HEK293 (cell line): ENCODE measurements around the gene NDST3.
A peak's percentile ranks its signal among the peaks of the same experiment; 100 is the strongest.

ENCODE experiments used
- CTCF ChIA-PET: fragments of 350-600 bp; formaldehyde crosslinking; extraction: SDS; loops from one replicate; lab custom pipeline; 2021; ENCODE audit warnings: antibody characterized with exemption; lab: Yijun Ruan, JAX
- POLR2A ChIA-PET: fragments of 300-600 bp; formaldehyde crosslinking; extraction: SDS; loops from one replicate; lab custom pipeline; 2020; ENCODE audit warnings: antibody characterized with exemption, inconsistent platforms; lab: Yijun Ruan, JAX
- H3K27ac ChIP-seq: fragments of 200-500 bp; sonication (Bioruptor generic); 2 replicates; pipeline ENCODE4 v1.5.1; 2014; ENCODE audit warnings: low read depth, low read length, control low read depth, inconsistent platforms; ENCODE audit errors: extremely low read depth
- H3K36me3 ChIP-seq, 2 experiments: fragments of 200-500 bp in 1 of 2; sonication (Bioruptor generic) in 1 of 2; 1 replicate in 1 of 2; 2 replicates in 1 of 2; pipeline ENCODE4 v1.5.1; 2014 to 2017; ENCODE audit warnings: inconsistent platforms in 2 of 2, low read length in 2 of 2; ENCODE audit not compliant: control insufficient read depth in 2 of 2, insufficient read depth in 1 of 2
- H3K4me1 ChIP-seq: fragments of 200-500 bp; sonication (Bioruptor generic); 2 replicates; pipeline ENCODE4 v1.5.1; 2014; ENCODE audit warnings: mild to moderate bottlenecking, low read length, inconsistent platforms; ENCODE audit not compliant: control insufficient read depth, insufficient read depth
- H3K4me3 ChIP-seq: 2 replicates; pipeline ENCODE4 v1.5.1; 2011; ENCODE audit warnings: low read depth, mild to moderate bottlenecking, control low read depth, low read length, moderate library complexity
- H3K9me3 ChIP-seq: fragments of 200-500 bp; sonication (Bioruptor generic); 2 replicates; pipeline ENCODE4 v1.5.1; 2014; ENCODE audit warnings: low read depth, low read length, inconsistent platforms; ENCODE audit not compliant: control insufficient read depth, insufficient read depth
- EGR2 ChIP-seq: fragments of 450-650 bp; formaldehyde crosslinking; IDR thresholded peaks from 2 replicates; pipeline ENCODE4 v1.5.1; 2016; ENCODE audit warnings: low read depth, missing biosample characterization, missing genetic modification characterization
- GFI1B ChIP-seq: fragments of 450-650 bp; formaldehyde crosslinking; IDR thresholded peaks from 2 replicates; pipeline ENCODE4 v1.5.1; 2016; ENCODE audit warnings: missing biosample characterization, missing genetic modification characterization
- KLF10 ChIP-seq: fragments of 450-650 bp; IDR thresholded peaks from 2 replicates; pipeline ENCODE4 v1.5.1; 2018; ENCODE audit warnings: missing biosample characterization, mild to moderate bottlenecking, missing genetic modification characterization
- KLF7 ChIP-seq: fragments of 450-650 bp; formaldehyde crosslinking; IDR thresholded peaks from 2 replicates; pipeline ENCODE4 v1.5.1; 2016; ENCODE audit warnings: missing biosample characterization, missing genetic modification characterization, borderline replicate concordance
- KLF9 ChIP-seq: fragments of 450-650 bp; formaldehyde crosslinking; IDR thresholded peaks from 2 replicates; pipeline ENCODE4 v1.5.1; 2016; ENCODE audit warnings: missing biosample characterization, missing genetic modification characterization, low read depth
- MYNN ChIP-seq: fragments of 450-650 bp; formaldehyde crosslinking; IDR thresholded peaks from 2 replicates; pipeline ENCODE4 v1.5.1; 2016; ENCODE audit warnings: missing biosample characterization, missing genetic modification characterization, borderline replicate concordance
- SETDB1 ChIP-seq: IDR thresholded peaks from one replicate; pipeline ENCODE4 v1.6.1; 2017; ENCODE audit warnings: mild to moderate bottlenecking, low read length, moderate library complexity, mixed read lengths; ENCODE audit not compliant: insufficient read length
- ZBTB20 ChIP-seq: fragments of 450-650 bp; formaldehyde crosslinking; IDR thresholded peaks from 2 replicates; pipeline ENCODE4 v1.5.1; 2016; ENCODE audit warnings: missing biosample characterization, missing genetic modification characterization
- ZFHX2 ChIP-seq: fragments of 450-650 bp; formaldehyde crosslinking; conservative IDR thresholded peaks from 2 replicates; pipeline ENCODE4 v1.5.1; 2016; ENCODE audit warnings: missing biosample characterization, missing genetic modification characterization
- ZFP41 ChIP-seq: fragments of 450-650 bp; formaldehyde crosslinking; IDR thresholded peaks from 2 replicates; pipeline ENCODE4 v1.5.1; 2016; ENCODE audit warnings: missing biosample characterization, missing genetic modification characterization, borderline replicate concordance
- ZFP69B ChIP-seq: fragments of 450-650 bp; formaldehyde crosslinking; IDR thresholded peaks from 2 replicates; pipeline ENCODE4 v1.5.1; 2016; ENCODE audit warnings: missing biosample characterization, missing genetic modification characterization
- ZNF10 ChIP-seq: fragments of 450-650 bp; formaldehyde crosslinking; IDR thresholded peaks from 2 replicates; pipeline ENCODE4 v1.5.1; 2017; ENCODE audit warnings: missing biosample characterization, missing genetic modification characterization
- ZNF184 ChIP-seq: fragments of 450-650 bp; IDR thresholded peaks from 2 replicates; pipeline ENCODE4 v1.5.1; 2018; ENCODE audit warnings: missing biosample characterization, mild to moderate bottlenecking, missing genetic modification characterization
- ZNF311 ChIP-seq: fragments of 450-650 bp; formaldehyde crosslinking; IDR thresholded peaks from 2 replicates; pipeline ENCODE4 v1.5.1; 2017; ENCODE audit warnings: missing biosample characterization, missing genetic modification characterization, borderline replicate concordance
- ZNF324 ChIP-seq: fragments of 450-650 bp; formaldehyde crosslinking; IDR thresholded peaks from 2 replicates; pipeline ENCODE4 v1.5.1; 2016; ENCODE audit warnings: missing biosample characterization, missing genetic modification characterization
- ZNF404 ChIP-seq: fragments of 450-650 bp; formaldehyde crosslinking; IDR thresholded peaks from 2 replicates; pipeline ENCODE4 v1.5.1; 2017; ENCODE audit warnings: missing biosample characterization, missing genetic modification characterization
- ZNF416 ChIP-seq: fragments of 450-650 bp; formaldehyde crosslinking; IDR thresholded peaks from 2 replicates; pipeline ENCODE4 v1.5.1; 2016; ENCODE audit warnings: missing biosample characterization, missing genetic modification characterization
- ZNF423 ChIP-seq: fragments of 450-650 bp; formaldehyde crosslinking; IDR thresholded peaks from 2 replicates; pipeline ENCODE4 v1.5.1; 2016; ENCODE audit warnings: missing biosample characterization, missing genetic modification characterization
- ZNF558 ChIP-seq: fragments of 450-650 bp; formaldehyde crosslinking; IDR thresholded peaks from 2 replicates; pipeline ENCODE4 v1.5.1; 2016; ENCODE audit warnings: missing biosample characterization, missing genetic modification characterization
- ZNF585B ChIP-seq: fragments of 450-650 bp; formaldehyde crosslinking; IDR thresholded peaks from 2 replicates; pipeline ENCODE4 v1.5.1; 2016; ENCODE audit warnings: missing biosample characterization, missing genetic modification characterization
- TF ChIP-seq, protein P1 (sequence below): fragments of 450-650 bp; formaldehyde crosslinking; IDR thresholded peaks from 2 replicates; pipeline ENCODE4 v1.5.1; 2016; ENCODE audit warnings: missing biosample characterization, missing genetic modification characterization
- TF ChIP-seq, protein P2 (sequence below): fragments of 450-650 bp; formaldehyde crosslinking; IDR thresholded peaks from 2 replicates; pipeline ENCODE4; 2016; ENCODE audit warnings: missing biosample characterization, missing genetic modification characterization
- TF ChIP-seq, protein P3 (sequence below): fragments of 450-650 bp; formaldehyde crosslinking; IDR thresholded peaks from 2 replicates; pipeline ENCODE4 v1.5.1; 2017; ENCODE audit warnings: missing biosample characterization, missing genetic modification characterization
- TF ChIP-seq, protein P4 (sequence below): fragments of 450-650 bp; formaldehyde crosslinking; IDR thresholded peaks from 2 replicates; pipeline ENCODE4 v1.5.1; 2016; ENCODE audit warnings: missing biosample characterization, missing genetic modification characterization
- TF ChIP-seq, protein P5 (sequence below): fragments of 450-650 bp; formaldehyde crosslinking; IDR thresholded peaks from 2 replicates; pipeline ENCODE4 v1.5.1; 2016; ENCODE audit warnings: missing biosample characterization, missing genetic modification characterization, low read depth
- TF ChIP-seq, protein P6 (sequence below): fragments of 450-650 bp; formaldehyde crosslinking; IDR thresholded peaks from 2 replicates; pipeline ENCODE4 v1.5.1; 2017; ENCODE audit warnings: missing biosample characterization, missing genetic modification characterization
- TF ChIP-seq, protein P7 (sequence below): fragments of 450-650 bp; formaldehyde crosslinking; IDR thresholded peaks from 2 replicates; pipeline ENCODE4 v1.5.1; 2016; ENCODE audit warnings: missing biosample characterization, missing genetic modification characterization

NDST3 gene

DNA sequence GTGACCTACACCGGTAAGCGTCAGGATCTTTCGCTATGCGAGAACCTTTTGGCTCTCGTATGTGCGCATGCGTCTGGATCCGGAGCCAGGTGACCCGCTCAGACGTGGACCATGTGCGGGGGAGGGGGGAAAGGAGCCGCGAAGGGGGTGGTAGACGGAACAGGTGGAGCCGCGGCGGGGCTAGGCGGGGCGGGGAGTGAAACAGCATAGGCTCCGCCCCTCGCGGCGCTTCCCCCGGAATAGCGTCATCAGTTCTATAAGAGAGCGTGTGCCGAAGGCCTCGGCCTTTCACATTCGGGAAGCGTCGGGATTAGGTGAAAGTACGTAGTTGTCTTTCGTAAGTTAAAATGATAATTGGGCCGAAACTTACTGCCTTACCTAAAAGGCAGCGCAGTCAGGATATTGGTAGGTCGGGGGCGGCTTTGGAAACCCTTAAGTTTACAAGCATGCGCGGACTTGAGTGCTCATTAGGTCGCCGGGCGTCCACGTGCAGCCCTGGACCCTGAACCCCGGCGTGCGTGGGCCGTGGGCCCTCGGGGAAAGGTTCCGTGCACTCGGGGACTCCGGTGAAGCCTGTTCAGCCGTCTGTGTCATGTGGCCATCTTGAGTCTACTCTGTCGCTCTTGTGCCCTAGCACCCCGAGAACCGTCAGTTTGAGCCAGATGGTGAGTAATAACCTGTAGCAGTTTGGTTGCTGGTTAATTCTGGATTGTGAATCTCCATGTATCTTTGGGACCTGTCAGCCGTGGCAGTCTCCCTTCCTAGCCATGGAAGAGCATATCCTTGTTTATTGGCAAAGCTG lies 244.4 kb downstream of the NDST3 start:
- Histone ChIP-seq H3K4me1 (no peaks in the 10 kb centered on the region), H3K9me3 (no peaks in the 10 kb centered on the region), H3K27ac (peak overlapping the region; percentile 68), H3K4me3 (peak overlapping the region; percentile 80), H3K36me3 (peaks cover 0 to 39% of the 10 kb centered on the region in 2 experiments; a peak in 1 of 3 replicates)
- ChIA-PET CTCF (interaction anchor here (0.7 kb wide), 1 partner anchor 1684 kb away, joined by 3 read pairs; no protein-coding TSS in a partner anchor), POLR2A (no interaction called here)
- TF ChIP-seq, protein P1, sequence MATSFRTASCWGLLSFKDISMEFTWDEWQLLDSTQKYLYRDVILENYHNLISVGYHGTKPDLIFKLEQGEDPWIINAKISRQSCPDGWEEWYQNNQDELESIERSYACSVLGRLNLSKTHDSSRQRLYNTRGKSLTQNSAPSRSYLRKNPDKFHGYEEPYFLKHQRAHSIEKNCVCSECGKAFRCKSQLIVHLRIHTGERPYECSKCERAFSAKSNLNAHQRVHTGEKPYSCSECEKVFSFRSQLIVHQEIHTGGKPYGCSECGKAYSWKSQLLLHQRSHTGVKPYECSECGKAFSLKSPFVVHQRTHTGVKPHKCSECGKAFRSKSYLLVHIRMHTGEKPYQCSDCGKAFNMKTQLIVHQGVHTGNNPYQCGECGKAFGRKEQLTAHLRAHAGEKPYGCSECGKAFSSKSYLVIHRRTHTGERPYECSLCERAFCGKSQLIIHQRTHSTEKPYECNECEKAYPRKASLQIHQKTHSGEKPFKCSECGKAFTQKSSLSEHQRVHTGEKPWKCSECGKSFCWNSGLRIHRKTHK (tag by site-specific recombination), result no peak
- TF ChIP-seq ZNF404 (tag by site-specific recombination), result no peak
- TF ChIP-seq KLF10 (tag by site-specific recombination), result peak; percentile 47; the same call in 1 of the 2 replicates
- no peak for TF ChIP-seq ZFP69B (tag by site-specific recombination)
- TF ChIP-seq, protein P2, sequence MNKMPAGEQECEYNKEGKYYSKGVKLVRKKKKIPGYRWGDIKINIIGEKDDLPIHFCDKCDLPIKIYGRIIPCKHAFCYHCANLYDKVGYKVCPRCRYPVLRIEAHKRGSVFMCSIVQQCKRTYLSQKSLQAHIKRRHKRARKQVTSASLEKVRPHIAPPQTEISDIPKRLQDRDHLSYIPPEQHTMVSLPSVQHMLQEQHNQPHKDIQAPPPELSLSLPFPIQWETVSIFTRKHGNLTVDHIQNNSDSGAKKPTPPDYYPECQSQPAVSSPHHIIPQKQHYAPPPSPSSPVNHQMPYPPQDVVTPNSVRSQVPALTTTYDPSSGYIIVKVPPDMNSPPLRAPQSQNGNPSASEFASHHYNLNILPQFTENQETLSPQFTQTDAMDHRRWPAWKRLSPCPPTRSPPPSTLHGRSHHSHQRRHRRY (tag by site-specific recombination), result no peak
- TF ChIP-seq ZNF184 (tag by site-specific recombination), result no peak
- TF ChIP-seq ZNF324 (tag by site-specific recombination), result no peak
- no peak for TF ChIP-seq ZNF423 (tag by site-specific recombination)
- TF ChIP-seq EGR2 (tag by site-specific recombination), result peak; percentile 30; the same call in 1 of the 2 replicates
- no peak for TF ChIP-seq KLF7 (tag by site-specific recombination)
- no peak for TF ChIP-seq ZFP41 (tag by site-specific recombination)
- no peak for TF ChIP-seq ZNF10
- TF ChIP-seq ZNF558 (tag by site-specific recombination), result no peak
- TF ChIP-seq ZNF416, result no peak
- TF ChIP-seq, protein P3, sequence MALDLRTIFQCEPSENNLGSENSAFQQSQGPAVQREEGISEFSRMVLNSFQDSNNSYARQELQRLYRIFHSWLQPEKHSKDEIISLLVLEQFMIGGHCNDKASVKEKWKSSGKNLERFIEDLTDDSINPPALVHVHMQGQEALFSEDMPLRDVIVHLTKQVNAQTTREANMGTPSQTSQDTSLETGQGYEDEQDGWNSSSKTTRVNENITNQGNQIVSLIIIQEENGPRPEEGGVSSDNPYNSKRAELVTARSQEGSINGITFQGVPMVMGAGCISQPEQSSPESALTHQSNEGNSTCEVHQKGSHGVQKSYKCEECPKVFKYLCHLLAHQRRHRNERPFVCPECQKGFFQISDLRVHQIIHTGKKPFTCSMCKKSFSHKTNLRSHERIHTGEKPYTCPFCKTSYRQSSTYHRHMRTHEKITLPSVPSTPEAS (tag by site-specific recombination), result no peak
- peak; percentile 29; the same call in 1 of the 2 replicates for TF ChIP-seq ZBTB20
- no peak for TF ChIP-seq ZNF585B
- peak; percentile 34 for TF ChIP-seq SETDB1
- TF ChIP-seq GFI1B (tag by site-specific recombination), result no peak
- TF ChIP-seq, protein P4, sequence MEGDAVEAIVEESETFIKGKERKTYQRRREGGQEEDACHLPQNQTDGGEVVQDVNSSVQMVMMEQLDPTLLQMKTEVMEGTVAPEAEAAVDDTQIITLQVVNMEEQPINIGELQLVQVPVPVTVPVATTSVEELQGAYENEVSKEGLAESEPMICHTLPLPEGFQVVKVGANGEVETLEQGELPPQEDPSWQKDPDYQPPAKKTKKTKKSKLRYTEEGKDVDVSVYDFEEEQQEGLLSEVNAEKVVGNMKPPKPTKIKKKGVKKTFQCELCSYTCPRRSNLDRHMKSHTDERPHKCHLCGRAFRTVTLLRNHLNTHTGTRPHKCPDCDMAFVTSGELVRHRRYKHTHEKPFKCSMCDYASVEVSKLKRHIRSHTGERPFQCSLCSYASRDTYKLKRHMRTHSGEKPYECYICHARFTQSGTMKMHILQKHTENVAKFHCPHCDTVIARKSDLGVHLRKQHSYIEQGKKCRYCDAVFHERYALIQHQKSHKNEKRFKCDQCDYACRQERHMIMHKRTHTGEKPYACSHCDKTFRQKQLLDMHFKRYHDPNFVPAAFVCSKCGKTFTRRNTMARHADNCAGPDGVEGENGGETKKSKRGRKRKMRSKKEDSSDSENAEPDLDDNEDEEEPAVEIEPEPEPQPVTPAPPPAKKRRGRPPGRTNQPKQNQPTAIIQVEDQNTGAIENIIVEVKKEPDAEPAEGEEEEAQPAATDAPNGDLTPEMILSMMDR (tag by site-specific recombination), result 0 out of 2 replicates have a peak, but pooled peaks have one; percentile 10
- TF ChIP-seq MYNN (tag by site-specific recombination), result no peak
- TF ChIP-seq, protein P5, sequence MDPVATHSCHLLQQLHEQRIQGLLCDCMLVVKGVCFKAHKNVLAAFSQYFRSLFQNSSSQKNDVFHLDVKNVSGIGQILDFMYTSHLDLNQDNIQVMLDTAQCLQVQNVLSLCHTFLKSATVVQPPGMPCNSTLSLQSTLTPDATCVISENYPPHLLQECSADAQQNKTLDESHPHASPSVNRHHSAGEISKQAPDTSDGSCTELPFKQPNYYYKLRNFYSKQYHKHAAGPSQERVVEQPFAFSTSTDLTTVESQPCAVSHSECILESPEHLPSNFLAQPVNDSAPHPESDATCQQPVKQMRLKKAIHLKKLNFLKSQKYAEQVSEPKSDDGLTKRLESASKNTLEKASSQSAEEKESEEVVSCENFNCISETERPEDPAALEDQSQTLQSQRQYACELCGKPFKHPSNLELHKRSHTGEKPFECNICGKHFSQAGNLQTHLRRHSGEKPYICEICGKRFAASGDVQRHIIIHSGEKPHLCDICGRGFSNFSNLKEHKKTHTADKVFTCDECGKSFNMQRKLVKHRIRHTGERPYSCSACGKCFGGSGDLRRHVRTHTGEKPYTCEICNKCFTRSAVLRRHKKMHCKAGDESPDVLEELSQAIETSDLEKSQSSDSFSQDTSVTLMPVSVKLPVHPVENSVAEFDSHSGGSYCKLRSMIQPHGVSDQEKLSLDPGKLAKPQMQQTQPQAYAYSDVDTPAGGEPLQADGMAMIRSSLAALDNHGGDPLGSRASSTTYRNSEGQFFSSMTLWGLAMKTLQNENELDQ, result no peak
- TF ChIP-seq, protein P6, sequence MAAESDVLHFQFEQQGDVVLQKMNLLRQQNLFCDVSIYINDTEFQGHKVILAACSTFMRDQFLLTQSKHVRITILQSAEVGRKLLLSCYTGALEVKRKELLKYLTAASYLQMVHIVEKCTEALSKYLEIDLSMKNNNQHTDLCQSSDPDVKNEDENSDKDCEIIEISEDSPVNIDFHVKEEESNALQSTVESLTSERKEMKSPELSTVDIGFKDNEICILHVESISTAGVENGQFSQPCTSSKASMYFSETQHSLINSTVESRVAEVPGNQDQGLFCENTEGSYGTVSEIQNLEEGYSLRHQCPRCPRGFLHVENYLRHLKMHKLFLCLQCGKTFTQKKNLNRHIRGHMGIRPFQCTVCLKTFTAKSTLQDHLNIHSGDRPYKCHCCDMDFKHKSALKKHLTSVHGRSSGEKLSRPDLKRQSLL (tag by site-specific recombination), result no peak
- peak; percentile 47 for TF ChIP-seq ZFHX2 (tag by site-specific recombination)
- TF ChIP-seq ZNF311 (tag by site-specific recombination), result no peak
- TF ChIP-seq KLF9 (tag by site-specific recombination), result no peak
- TF ChIP-seq, protein P7, sequence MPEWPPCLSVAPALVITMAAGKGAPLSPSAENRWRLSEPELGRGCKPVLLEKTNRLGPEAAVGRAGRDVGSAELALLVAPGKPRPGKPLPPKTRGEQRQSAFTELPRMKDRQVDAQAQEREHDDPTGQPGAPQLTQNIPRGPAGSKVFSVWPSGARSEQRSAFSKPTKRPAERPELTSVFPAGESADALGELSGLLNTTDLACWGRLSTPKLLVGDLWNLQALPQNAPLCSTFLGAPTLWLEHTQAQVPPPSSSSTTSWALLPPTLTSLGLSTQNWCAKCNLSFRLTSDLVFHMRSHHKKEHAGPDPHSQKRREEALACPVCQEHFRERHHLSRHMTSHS, result no peak
